Activated CD4-positive, alpha-beta T cell treated with anti-CD3 and anti-CD28 coated beads, Interleukin-10, Interleukin-2, amounts not matched to agents 100 ng/mL and 50 ng/mL, durations not matched to agents 16 hours and 8 hours (primary cell): ENCODE data around the gene PIWIL4.

ENCODE experiments used
- DNase-seq: peaks from one replicate; pipeline ENCODE4 v3.0.0-alpha.2; 2020

PIWIL4 gene

GRCh38 chr11:94666792-94667721 lies 99.9 kb downstream of the PIWIL4 start:
- no peak for DNase-seq

GRCh38 chr11:94668212-94668793 lies 101.1 kb downstream of the PIWIL4 start:
- DNase-seq: no peak

- no peak for DNase-seq
Measured at GRCh38 chr11:94669023-94669422, 101.9 kb downstream of the PIWIL4 start.
